HG02973 (cell line): ENCODE measurements around the gene VEZT.
"Not testable (repeated sequence)": the region's sequence is repeated elsewhere in the genome, so short reads cannot be mapped to it uniquely, and the experiment has no call there.

Experiments
- ATAC-seq: cut with Tn5 transposase; IDR thresholded peaks from one replicate; pipeline ENCODE4 v1.9.1; 2021; ENCODE audit warnings: moderate library complexity; ENCODE audit not compliant: unreplicated experiment

VEZT gene

DNA sequence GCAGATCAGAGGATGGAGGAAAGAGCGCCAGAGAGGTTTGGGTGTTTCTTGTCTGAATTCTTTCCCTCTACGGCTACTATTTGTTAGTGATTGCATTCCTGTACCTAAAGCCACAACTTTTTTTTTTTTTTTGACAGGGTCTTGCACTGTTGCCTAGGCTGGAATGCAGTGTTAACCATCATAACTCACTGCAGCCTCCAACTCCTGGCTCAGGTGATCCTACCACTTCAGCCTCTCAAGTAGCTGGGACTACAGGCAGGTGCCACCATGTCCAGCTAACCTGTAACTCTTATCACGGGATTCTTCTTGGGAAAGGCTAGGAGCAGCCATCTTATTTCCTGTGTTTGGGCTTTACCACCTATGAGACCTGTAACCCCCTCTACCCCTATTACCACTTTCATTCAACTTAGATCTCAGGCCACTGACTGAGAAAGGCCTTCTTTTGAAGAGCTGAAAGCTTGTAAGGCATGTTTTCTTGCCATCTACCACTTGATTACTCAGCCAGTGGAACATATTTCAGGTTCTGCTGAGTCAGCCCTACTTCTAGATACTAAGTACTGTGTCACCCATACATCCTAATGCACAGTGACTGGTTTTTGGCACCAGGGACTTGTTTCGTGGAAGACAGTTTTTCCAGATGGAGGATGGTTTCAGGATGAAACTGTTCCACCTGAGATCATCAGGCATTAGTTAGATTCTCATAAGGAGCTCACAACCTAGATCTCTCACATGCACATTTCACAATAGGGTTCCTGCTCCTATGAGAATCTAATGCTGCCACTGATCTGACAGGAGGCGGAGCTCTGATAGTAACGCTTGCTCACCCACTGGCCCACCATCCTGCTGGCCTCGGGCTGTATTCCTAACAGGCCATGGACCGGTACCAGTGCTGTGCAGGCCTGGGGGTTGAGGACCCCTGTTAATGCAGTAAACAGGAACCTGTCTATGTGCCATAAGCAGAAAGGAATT, 6.9 kb downstream of the VEZT start:
- no peak for ATAC-seq

- ATAC-seq, result no peak
Measured at GRCh38 chr12:95225645-95226212, 8.1 kb downstream of the VEZT start.

DNA sequence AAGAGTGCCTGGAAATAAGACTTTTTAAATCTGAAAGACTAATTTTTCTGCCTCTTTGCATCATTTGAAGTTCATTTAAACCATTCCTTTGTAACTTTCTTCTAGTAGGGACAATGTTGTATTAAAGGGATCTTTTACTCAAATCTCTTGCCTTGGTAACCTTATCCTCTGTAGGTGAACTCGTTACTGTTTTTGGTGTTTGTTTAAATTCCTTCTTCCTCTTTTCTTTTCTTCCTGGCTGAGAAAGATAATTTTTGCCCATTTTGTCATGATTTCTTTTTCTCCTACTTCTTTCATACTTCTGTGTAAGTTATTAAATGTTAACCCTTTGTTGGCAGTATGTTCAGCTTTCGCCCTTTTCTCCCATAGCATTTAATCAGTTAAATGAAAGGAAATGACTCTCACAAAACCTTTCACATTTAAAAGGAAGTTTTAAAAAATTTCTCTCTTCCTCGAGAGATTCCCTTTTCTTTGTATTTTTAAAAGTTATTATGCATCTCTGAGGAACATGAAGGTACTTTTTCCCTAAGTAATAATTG, 10.3 kb downstream of the VEZT start:
- ATAC-seq, result no peak

- no peak for ATAC-seq
Measured at GRCh38 chr12:95228617-95229016, 11.0 kb downstream of the VEZT start.

DNA sequence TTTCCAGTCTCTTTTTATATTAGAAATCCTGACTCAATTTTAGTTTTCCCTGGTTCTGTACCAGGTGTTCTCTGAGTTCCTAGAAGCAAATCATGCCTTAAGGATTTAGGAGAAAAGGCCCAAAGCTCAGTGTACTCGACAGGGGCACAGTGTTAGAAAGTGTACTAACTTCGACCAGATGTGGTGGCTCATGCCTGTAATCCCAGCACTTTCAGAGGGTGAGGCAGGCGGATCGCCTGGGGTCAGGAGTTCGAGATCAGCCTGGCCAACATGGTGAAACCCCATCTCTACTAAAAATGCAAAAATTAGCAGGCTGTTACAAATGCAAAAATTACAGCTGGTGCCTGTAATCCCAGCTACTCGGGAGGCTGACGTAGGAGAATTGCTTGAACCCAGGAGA, 12.0 kb downstream of the VEZT start:
- ATAC-seq, result no peak

- ATAC-seq, result no peak
Measured at GRCh38 chr12:95230313-95230712, 12.7 kb downstream of the VEZT start.

DNA sequence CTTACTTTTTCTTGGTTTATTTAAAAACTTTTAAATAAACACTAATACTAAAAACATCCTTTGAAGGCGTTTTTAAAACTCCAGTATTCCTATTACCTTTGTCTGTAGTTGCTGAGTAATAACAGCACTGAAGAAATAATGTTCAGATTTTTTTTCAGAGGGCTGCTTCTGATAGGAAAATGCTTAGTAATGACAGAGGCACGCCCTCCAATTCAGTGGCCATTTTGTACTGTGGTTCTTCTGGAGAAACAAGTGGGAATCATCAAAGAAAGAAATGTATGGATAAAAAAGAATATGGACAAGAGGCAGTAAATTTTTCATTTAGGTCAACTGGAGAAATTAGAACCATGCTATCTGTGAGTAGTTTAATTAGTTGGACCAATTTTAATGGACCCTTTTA, 13.6 kb downstream of the VEZT start:
- no peak for ATAC-seq

DNA sequence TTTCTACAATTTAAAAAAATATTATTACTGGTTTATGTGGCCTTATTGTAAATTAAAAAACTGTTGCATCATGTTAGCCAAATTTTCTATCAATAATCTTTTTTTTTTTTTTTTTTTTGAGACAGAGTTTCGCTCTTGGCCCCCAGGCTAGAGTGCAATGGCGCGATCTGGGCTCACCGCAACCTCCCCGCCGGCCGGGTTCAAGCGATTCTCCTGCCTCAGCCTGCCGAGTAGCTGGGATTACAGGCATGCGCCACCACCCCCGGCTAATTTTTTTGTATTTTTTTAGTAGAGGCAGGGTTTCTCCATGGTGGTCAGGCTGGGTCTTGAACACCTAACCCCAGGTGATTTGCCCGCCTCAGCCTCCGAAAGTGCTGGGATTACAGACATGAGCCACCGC, 16.6 kb downstream of the VEZT start:
- not testable (repeated sequence) for ATAC-seq

GRCh38 chr12:95235621-95236020, 18.0 kb downstream of the VEZT start:
- ATAC-seq, result not testable (repeated sequence)

- no peak for ATAC-seq
Measured at GRCh38 chr12:95237315-95237714, 19.7 kb downstream of the VEZT start.

DNA sequence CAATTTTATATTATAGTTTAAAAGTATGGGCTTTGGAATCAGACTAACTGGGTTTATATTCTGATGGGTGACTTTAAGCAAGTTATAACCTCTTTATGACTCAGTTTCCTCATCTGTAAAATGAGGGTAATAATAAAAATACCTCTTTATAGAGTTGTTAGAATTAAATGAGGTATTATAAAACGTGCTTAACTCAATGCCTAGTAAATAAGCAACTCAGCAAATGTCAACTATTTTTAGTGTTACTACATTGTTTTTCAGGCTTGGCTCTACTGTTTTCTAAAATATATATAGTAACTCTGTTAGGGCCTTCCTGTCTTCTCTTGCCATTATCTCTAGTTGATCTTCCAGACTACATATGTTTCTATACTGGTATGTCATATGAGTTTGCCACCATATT, 20.5 kb downstream of the VEZT start:
- no peak for ATAC-seq

- ATAC-seq, result no peak
Measured at GRCh38 chr12:95239216-95239615, 21.6 kb downstream of the VEZT start.

- ATAC-seq, result not testable (repeated sequence)
Measured at GRCh38 chr12:95239835-95240234, 22.2 kb downstream of the VEZT start.

GRCh38 chr12:95240556-95240955, 22.9 kb downstream of the VEZT start:
- no peak for ATAC-seq

GRCh38 chr12:95241138-95241537, 23.5 kb downstream of the VEZT start:
- ATAC-seq, result not testable (repeated sequence)

- ATAC-seq, result no peak
Measured at GRCh38 chr12:95241761-95242506, 24.3 kb downstream of the VEZT start.

- no peak for ATAC-seq
Measured at GRCh38 chr12:95243497-95244183, 26.0 kb downstream of the VEZT start.

DNA sequence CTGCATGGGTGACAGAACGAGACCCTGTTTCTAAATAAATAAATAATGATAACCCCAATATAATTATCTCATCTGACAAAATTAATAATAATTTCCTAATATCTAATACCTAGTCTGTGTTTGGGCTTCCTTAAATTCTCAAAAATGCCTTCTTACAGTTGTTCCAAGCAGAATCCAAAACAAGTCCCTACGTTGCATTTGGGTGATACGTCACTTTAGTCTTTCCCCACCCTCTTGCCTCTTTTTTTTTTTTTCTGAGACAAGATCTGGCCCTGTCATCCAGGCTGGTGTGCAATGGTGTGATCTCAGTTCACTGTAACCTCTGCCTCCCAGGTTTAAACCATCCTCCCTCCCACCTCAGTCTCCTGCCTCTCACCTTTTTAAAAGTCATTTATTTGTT, 26.7 kb downstream of the VEZT start:
- no peak for ATAC-seq

GRCh38 chr12:95248095-95248494, 30.5 kb downstream of the VEZT start:
- no peak for ATAC-seq

DNA sequence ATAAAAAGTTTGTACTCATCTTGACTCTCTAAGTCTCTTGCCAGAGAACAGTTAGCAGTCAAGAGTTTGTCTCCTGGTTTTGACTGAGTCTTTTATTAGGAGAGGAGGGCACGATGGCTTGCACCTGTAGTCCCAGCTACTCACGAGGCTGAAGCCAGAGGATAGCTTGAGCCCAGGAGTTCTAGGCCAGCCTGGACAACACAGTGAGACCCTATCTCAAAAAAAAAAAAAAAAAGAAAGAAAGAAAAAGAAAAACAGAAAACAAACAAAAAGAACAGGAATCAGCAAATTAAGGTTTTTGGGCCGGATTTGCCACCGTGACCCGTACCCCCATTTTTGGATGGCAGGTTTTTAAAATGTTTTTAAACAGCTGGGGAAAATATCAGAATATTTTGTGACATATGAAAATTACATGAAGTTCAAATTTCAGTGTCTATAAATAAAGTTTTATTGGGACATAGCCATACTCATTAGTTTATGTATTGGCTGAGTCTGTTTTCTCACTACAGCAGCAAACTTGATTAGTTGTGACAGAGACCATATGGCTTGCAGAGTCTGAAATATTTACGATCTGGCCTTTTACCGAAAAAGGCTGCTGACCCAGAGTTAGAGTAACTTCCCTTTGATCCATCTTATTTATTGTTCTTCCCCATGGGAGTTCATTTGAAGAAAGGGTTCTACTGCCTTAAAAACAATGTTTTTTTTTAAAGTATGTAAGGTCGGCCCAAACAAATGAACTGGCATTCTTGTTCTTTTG, 31.2 kb downstream of the VEZT start:
- no peak for ATAC-seq
